ENCODE data around the gene C17orf107. TPM values are rescaled to one million over a fixed set of nuclear protein-coding genes. Genes with fewer than 3 reads are reported as not detected.

Gene C17orf107
- polyA plus RNA-seq (2011; rRNA removed) (1.0 TPM in 2 replicates), polyA minus RNA-seq (2011; rRNA and poly(A)+ RNA removed) (0.87 and 1.1 TPM in 2 replicates)

DNA sequence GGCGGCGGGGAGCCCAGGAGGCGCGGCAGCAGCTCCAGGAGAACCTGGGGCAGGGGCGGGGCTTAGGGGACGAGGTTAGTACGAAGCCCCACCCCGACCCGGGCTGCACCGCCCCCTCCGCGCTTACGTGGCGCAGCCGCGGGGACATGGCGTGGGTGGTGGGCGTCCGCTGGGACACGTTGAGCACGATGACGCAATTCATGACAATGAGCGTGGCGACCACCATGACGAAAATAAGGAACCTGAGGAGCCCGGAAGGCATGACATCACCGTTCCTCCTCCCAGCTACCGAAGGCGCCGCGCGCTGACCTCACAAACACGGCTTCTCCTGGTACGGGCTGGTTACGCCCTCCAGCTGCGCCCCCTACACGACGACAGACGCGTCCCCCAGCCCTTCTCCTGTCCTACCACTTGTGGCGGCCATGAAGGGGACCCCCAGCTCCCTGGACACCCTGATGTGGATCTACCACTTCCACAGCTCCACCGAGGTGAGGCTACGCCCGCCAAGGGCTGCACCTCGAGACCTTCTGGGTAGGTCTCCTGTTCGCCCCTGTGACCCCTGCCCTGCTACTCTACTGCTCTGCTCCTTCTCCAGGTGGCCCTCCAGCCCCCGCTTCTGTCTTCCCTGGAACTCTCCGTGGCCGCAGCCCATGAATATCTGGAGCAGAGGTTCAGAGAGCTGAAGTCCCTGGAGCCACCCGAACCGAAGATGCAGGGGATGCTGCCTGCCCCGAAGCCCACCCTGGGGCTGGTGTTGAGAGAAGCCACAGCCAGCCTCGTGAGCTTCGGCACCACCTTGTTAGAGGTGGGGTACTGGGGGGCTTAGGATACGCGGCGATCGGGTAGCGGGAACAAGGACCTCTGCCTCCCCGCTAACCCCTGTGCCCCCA is at the start of gene C17orf107:
Gene C17orf107 (plus strand): TSS at position 196 of the 890 bp plus-strand sequence. CDS start 227 bp downstream, at position 423.
- Histone ChIP-seq H3K27me3 (ENCODE audit: control insufficient read depth, insufficient read depth, low read length) (peaks cover 5% of the 10 kb centered on the region), H3K27ac (ENCODE audit: low read depth, low read length) (no peak within 1 kb of the TSS), H3K4me3 (ENCODE audit: low read depth, low read length) (peak within 1 kb of the TSS; percentile 48), H3K9me3 (ENCODE audit: control insufficient read depth, insufficient read depth, low read length) (peaks cover 26% of the 10 kb centered on the region; the same call in 1 of the 2 replicates)
- TF ChIP-seq, protein P1, sequence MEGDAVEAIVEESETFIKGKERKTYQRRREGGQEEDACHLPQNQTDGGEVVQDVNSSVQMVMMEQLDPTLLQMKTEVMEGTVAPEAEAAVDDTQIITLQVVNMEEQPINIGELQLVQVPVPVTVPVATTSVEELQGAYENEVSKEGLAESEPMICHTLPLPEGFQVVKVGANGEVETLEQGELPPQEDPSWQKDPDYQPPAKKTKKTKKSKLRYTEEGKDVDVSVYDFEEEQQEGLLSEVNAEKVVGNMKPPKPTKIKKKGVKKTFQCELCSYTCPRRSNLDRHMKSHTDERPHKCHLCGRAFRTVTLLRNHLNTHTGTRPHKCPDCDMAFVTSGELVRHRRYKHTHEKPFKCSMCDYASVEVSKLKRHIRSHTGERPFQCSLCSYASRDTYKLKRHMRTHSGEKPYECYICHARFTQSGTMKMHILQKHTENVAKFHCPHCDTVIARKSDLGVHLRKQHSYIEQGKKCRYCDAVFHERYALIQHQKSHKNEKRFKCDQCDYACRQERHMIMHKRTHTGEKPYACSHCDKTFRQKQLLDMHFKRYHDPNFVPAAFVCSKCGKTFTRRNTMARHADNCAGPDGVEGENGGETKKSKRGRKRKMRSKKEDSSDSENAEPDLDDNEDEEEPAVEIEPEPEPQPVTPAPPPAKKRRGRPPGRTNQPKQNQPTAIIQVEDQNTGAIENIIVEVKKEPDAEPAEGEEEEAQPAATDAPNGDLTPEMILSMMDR (IDR thresholded peaks at IDR 0.05; ENCODE audit: low read depth, low read length) = no peak
- ChIA-PET CTCF (interaction anchor here (0.7 to 2.2 kb wide), 3 partner anchors 9 to 333 kb away, joined by 3 to 5 read pairs (median 4); no protein-coding TSS in a partner anchor), POLR2A (no interaction called here)
- peak; percentile 20 for DNase-seq (ENCODE audit: low read depth, low spot score)

DNA sequence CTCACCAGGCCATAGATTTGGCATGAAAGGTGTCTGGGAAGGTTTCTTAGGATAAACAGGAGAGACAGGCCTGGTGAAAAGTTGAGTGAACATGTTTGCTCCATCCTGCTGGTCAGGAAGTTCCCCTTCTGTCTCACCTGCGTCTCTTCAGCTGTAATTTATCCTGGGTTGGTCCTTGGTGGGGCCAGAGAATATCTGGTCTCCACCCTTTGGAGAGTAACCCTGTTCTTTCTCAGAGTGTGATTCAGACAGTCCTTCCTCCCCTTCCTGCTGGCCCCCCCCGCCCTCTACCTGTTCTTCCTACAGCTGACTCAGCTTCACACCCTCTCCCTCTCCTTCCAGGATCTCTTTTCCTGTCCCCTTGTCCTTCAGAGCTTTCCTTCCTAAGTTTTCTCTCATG is 49.1 kb upstream of the C17orf107 start:
- Histone ChIP-seq H3K27me3 (ENCODE audit: control insufficient read depth, insufficient read depth, low read length) (no peaks in the 10 kb centered on the region), H3K27ac (ENCODE audit: low read depth, low read length) (no peak overlapping the region), H3K9me3 (ENCODE audit: control insufficient read depth, insufficient read depth, low read length) (no peaks in the 10 kb centered on the region), H3K4me3 (ENCODE audit: low read depth, low read length) (no peak overlapping the region)
- ChIA-PET CTCF (interaction anchor here (0.5 kb wide), 1 partner anchor 293 kb away, joined by 3 read pairs; no protein-coding TSS in a partner anchor), POLR2A (interaction anchor here (0.7 kb wide), 1 partner anchor 31 kb away, joined by 3 read pairs; no protein-coding TSS in a partner anchor)
- TF ChIP-seq, protein P1 (IDR thresholded peaks at IDR 0.05; ENCODE audit: low read depth, low read length) = no peak
- DNase-seq (ENCODE audit: low read depth, low spot score) = no peak

DNA sequence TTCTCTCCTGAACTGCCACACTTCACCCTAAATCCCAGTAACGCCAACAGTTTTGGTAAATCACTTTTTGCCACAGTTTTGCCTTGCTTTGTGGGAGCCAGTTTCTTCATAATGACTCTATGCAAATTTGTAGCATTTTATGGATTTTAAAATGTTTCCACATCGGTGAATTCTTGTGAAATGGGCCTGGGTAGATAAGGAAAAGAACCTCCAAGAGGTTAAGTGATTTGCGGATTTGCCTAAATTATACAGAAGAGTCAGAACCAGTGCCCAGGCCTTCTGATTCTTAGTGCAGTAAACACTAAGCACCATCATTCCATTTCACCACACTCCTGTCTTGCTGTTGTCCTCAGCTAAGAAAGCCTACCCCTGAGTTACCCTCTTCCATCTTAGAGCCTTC is 48.3 kb upstream of the C17orf107 start:
- DNase-seq (ENCODE audit: low read depth, low spot score) = no peak
- Histone ChIP-seq H3K4me3 (ENCODE audit: low read depth, low read length) (no peak overlapping the region), H3K27ac (ENCODE audit: low read depth, low read length) (no peak overlapping the region), H3K27me3 (ENCODE audit: control insufficient read depth, insufficient read depth, low read length) (no peaks in the 10 kb centered on the region), H3K9me3 (ENCODE audit: control insufficient read depth, insufficient read depth, low read length) (no peaks in the 10 kb centered on the region)
- CTCF ChIA-PET = interaction anchor here (1.2 kb wide), 1 partner anchor 13 kb away, joined by 3 read pairs; no protein-coding TSS in a partner anchor
- TF ChIP-seq, protein P1 (IDR thresholded peaks at IDR 0.05; ENCODE audit: low read depth, low read length) = no peak
- POLR2A ChIA-PET = no interaction called here

DNA sequence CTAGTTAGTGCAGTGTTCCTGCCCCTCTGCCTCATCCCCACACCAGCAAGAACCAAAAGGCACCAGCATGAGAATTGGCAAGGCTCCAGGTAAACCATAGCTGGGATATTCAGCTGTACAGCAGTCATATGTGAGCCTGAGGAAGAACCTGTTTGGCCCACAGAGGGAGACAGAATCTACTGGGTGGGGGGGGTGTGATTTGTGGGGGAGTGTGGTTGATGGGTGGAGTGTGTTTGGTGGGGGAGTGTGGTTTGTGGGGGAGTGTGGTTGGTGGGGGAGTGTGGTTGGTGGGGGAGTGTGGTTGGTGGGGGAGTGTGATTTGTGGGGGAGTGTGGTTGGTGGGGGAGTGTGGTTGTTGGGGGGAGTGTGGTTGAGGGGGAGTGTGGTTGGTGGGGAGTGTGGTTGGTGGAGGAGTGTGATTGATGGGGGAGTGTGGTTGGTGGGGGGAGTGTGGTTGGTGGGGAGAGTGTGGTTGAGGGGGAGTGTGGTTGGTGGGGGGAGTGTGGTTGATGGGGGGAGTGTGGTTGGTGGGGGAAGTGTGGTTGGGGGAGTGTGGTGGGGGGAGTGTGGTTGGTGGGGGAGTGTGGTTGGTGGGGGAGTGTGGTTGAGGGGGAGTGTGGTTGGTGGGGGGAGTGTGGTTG is 46.6 kb upstream of the C17orf107 start:
- ChIA-PET POLR2A (no interaction called here), CTCF (no interaction called here)
- no peaks in the 10 kb centered on the region for H3K27me3 ChIP-seq (ENCODE audit: control insufficient read depth, insufficient read depth, low read length)
- peak overlapping the region; percentile 31 for H3K27ac ChIP-seq (ENCODE audit: low read depth, low read length)
- TF ChIP-seq, protein P1 (IDR thresholded peaks at IDR 0.05; ENCODE audit: low read depth, low read length) = no peak
- no peak overlapping the region for H3K4me3 ChIP-seq (ENCODE audit: low read depth, low read length)
- peak; percentile 38 for DNase-seq (ENCODE audit: low read depth, low spot score)
- no peaks in the 10 kb centered on the region for H3K9me3 ChIP-seq (ENCODE audit: control insufficient read depth, insufficient read depth, low read length)

All from AG04450 (cell line).